Loucy (cell line): ENCODE results near the gene SLC23A2.

Experiments used
- H2AFZ ChIP-seq: fragments of 200-600 bp; sonication (generic); 2 replicates; pipeline ENCODE4 v1.6.0; 2016; ENCODE audit warnings: antibody characterized with exemption, mild to moderate bottlenecking, low read length, moderate library complexity
- H3F3A ChIP-seq: fragments of 200-600 bp; 2 replicates; pipeline ENCODE4 v1.6.0; 2016; ENCODE audit warnings: antibody characterized with exemption, low read depth, mild to moderate bottlenecking
- H3K27me3 ChIP-seq: fragments of 200-600 bp; sonication (generic); 2 replicates; pipeline ENCODE4 v1.6.1; 2014; ENCODE audit warnings: low read length, mild to moderate bottlenecking; ENCODE audit not compliant: insufficient read depth, poor library complexity, severe bottlenecking
- H3K36me3 ChIP-seq: fragments of 200-600 bp; sonication (generic); 2 replicates; pipeline ENCODE4 v1.6.1; 2016; ENCODE audit warnings: low read length; ENCODE audit not compliant: insufficient read depth
- H3K4me1 ChIP-seq: fragments of 200-600 bp; sonication (generic); 2 replicates; pipeline ENCODE4 v1.5.1; 2014; ENCODE audit warnings: low read length, mild to moderate bottlenecking; ENCODE audit not compliant: insufficient read depth, poor library complexity, severe bottlenecking
- H3K4me2 ChIP-seq: fragments of 200-600 bp; sonication (generic); 2 replicates; pipeline ENCODE4 v1.6.0; 2014; ENCODE audit warnings: antibody characterized with exemption, low read length, low read depth, mild to moderate bottlenecking; ENCODE audit not compliant: poor library complexity, severe bottlenecking
- H3K4me3 ChIP-seq: fragments of 200-600 bp; sonication (generic); 2 replicates; pipeline ENCODE4 v1.5.1; 2014; ENCODE audit warnings: low read length, mild to moderate bottlenecking, mixed read lengths; ENCODE audit not compliant: poor library complexity, severe bottlenecking
- H3K79me2 ChIP-seq: fragments of 200-600 bp; sonication (generic); 2 replicates; pipeline ENCODE4 v1.6.1; 2014; ENCODE audit warnings: low read length; ENCODE audit not compliant: insufficient read depth
- H3K9ac ChIP-seq: fragments of 200-600 bp; sonication (generic); 2 replicates; pipeline ENCODE4 v1.6.0; 2014; ENCODE audit warnings: mild to moderate bottlenecking, low read depth, low read length, moderate library complexity; ENCODE audit not compliant: poor library complexity, severe bottlenecking
- H3K9me2 ChIP-seq: fragments of 200-600 bp; sonication (generic); replicated peaks from 2 replicates; pipeline ENCODE4 v1.6.1; 2016; ENCODE audit warnings: low read depth, low read length, mixed read lengths
- H3K9me3 ChIP-seq: fragments of 200-600 bp; sonication (generic); 2 replicates; pipeline ENCODE4 v1.6.1; 2014; ENCODE audit warnings: mild to moderate bottlenecking, antibody characterized with exemption, low read length, low read depth; ENCODE audit not compliant: insufficient read depth
- H4K20me1 ChIP-seq: fragments of 200-600 bp; sonication (generic); 2 replicates; pipeline ENCODE4 v1.6.0; 2014; ENCODE audit warnings: antibody characterized with exemption, low read length, mild to moderate bottlenecking; ENCODE audit not compliant: insufficient read depth, poor library complexity, severe bottlenecking
- EZH2phosphoT487 ChIP-seq: fragments of 200-600 bp; IDR thresholded peaks from 2 replicates; pipeline ENCODE4 v1.6.1; 2018; ENCODE audit warnings: antibody characterized with exemption, mild to moderate bottlenecking, moderate library complexity, borderline replicate concordance
- TF ChIP-seq, protein P1 (sequence below): fragments of 200-600 bp; sonication (generic); conservative IDR thresholded peaks from 2 replicates; pipeline ENCODE4 v1.5.1; 2014; ENCODE audit warnings: mild to moderate bottlenecking, antibody characterized with exemption, low read length

The SLC23A2 gene

DNA sequence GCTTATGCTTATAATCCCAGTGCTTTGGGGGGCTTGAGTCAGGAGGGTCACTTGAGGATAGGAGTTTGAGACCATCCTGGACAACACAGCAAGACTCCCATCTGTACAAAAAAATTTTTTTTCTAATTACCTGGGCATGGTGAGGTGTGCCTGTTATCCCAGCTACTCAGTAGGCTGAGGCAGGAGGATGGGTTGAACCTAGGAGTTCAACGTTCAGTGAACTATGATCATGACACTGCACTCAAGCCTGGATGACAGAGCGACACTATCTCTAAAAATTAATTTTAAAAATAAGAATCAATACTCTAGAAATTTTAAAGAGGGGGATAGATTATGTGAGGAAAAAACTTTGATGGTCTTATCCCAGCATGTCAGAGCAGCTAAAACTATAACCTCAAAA, 44.1 kb downstream of the SLC23A2 start:
- Histone ChIP-seq H4K20me1 (peaks cover 13% of the 10 kb centered on the region), H3K4me1 (peaks cover 9% of the 10 kb centered on the region), H3K4me2 (no peak overlapping the region), H3K36me3 (peaks cover 4% of the 10 kb centered on the region; the same call in 1 of the 2 replicates), H3K9me2 (no peaks in the 10 kb centered on the region), H3K79me2 (peaks cover 21% of the 10 kb centered on the region; the same call in 1 of the 2 replicates), H3K9ac (no peak overlapping the region), H3K4me3 (no peak overlapping the region), H3K9me3 (no peaks in the 10 kb centered on the region), H3K27me3 (no peaks in the 10 kb centered on the region), H2AFZ (no peak overlapping the region), H3F3A (no peaks in the 10 kb centered on the region)
- TF ChIP-seq EZH2phosphoT487: no peak
- TF ChIP-seq, protein P1, sequence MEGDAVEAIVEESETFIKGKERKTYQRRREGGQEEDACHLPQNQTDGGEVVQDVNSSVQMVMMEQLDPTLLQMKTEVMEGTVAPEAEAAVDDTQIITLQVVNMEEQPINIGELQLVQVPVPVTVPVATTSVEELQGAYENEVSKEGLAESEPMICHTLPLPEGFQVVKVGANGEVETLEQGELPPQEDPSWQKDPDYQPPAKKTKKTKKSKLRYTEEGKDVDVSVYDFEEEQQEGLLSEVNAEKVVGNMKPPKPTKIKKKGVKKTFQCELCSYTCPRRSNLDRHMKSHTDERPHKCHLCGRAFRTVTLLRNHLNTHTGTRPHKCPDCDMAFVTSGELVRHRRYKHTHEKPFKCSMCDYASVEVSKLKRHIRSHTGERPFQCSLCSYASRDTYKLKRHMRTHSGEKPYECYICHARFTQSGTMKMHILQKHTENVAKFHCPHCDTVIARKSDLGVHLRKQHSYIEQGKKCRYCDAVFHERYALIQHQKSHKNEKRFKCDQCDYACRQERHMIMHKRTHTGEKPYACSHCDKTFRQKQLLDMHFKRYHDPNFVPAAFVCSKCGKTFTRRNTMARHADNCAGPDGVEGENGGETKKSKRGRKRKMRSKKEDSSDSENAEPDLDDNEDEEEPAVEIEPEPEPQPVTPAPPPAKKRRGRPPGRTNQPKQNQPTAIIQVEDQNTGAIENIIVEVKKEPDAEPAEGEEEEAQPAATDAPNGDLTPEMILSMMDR: no peak

DNA sequence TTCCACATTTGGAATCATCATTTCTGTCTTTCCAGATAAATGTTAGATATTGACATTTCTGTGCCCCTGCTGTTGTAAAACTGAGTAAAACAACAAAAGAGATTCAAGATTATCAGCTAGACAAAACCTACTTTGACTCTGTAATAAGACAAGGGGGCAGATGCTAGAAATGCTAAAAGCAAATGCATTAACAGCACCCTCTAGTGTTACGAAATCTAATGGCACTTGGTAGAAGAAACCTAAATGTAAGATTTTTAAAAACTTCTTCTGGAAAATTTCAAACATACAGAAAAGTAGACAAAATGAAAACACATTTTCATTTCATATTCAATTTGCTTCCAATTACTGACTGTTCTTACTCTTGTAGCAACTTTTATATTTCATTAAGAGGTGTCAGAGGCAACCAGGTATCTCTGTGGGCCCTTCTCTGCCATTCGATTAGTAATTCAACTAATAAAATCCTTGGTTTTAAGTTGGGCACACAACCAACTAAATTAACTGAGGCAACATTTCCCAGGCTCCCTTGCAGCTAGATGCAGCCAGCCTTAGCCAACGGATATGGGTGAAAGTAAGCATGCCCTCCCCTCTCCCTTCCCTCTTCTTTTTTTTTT, 45.0 kb downstream of the SLC23A2 start:
- H3F3A ChIP-seq: no peaks in the 10 kb centered on the region
- peaks cover 4% of the 10 kb centered on the region; the same call in 1 of the 2 replicates for H3K36me3 ChIP-seq
- peaks cover under 1% of the 10 kb centered on the region for H3K4me1 ChIP-seq
- H3K4me2 ChIP-seq: no peak overlapping the region
- no peak overlapping the region for H2AFZ ChIP-seq
- H3K27me3 ChIP-seq: no peaks in the 10 kb centered on the region
- no peak overlapping the region for H3K4me3 ChIP-seq
- no peak for TF ChIP-seq EZH2phosphoT487
- TF ChIP-seq, protein P1: peak; percentile 90
- peaks cover 20% of the 10 kb centered on the region; the same call in 1 of the 2 replicates for H3K79me2 ChIP-seq
- no peaks in the 10 kb centered on the region for H3K9me3 ChIP-seq
- H3K9ac ChIP-seq: no peak overlapping the region
- H3K9me2 ChIP-seq: no peaks in the 10 kb centered on the region
- peaks cover 10% of the 10 kb centered on the region for H4K20me1 ChIP-seq

DNA sequence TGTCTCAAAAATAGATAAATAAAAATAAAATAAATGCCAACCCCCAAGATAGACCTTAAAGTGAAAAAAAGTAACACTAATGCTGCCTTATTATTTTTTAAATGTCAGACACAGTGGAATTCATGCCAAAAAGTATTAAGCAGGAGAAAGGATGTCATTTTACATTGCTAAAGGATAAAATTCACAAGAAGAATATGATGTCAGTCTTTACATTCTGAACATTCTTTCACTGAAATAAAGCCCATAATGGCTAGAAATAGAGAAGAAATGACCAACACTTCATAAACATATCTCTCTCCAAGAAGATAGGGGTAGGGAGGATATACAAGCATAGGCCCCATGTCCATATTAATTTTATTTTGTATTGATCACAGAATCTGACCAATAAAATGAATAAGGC, 47.4 kb downstream of the SLC23A2 start:
- Histone ChIP-seq H3K4me1 (no peaks in the 10 kb centered on the region), H3K9me3 (no peaks in the 10 kb centered on the region), H3F3A (no peaks in the 10 kb centered on the region), H3K4me3 (no peak overlapping the region), H3K79me2 (peaks cover 19% of the 10 kb centered on the region; the same call in 1 of the 2 replicates), H3K27me3 (no peaks in the 10 kb centered on the region), H2AFZ (no peak overlapping the region), H3K9ac (no peak overlapping the region), H3K4me2 (no peak overlapping the region), H3K36me3 (peaks cover 7% of the 10 kb centered on the region; the same call in 1 of the 2 replicates), H4K20me1 (peaks cover 10% of the 10 kb centered on the region), H3K9me2 (no peaks in the 10 kb centered on the region)
- no peak for TF ChIP-seq EZH2phosphoT487
- TF ChIP-seq, protein P1: no peak
